ENCODE results near the gene SPINT4. TPM values are rescaled to one million over a fixed set of nuclear protein-coding genes. Genes with fewer than 3 reads are reported as not detected.
"Not testable (repeated sequence)": the region's sequence is repeated elsewhere in the genome, so short reads cannot be mapped to it uniquely, and the experiment has no call there.

The SPINT4 gene
- total and polyA plus RNA-seq, 2 experiments from 2014 or later = not detected

- Mint-ChIP-seq H3K4me3 (no peak overlapping the region), H3K27ac (no peak overlapping the region), H3K36me3 (ENCODE audit: low read depth) (peaks cover 38% of the 10 kb centered on the region), H3K27me3 (ENCODE audit: insufficient read depth, low read depth, poor library complexity) (peaks cover 11% of the 10 kb centered on the region), H3K9me3 (peaks cover 30% of the 10 kb centered on the region), H3K4me1 (no peaks in the 10 kb centered on the region)
- Histone ChIP-seq H3K4me3 (no peak overlapping the region), H4K20me1 (replicated peaks; ENCODE audit: insufficient read depth) (no peaks in the 10 kb centered on the region), H3K4me1 (ENCODE audit: insufficient read depth) (no peaks in the 10 kb centered on the region), H3K79me2 (replicated peaks; ENCODE audit: insufficient read depth) (no peaks in the 10 kb centered on the region), H3K4me2 (no peak overlapping the region), H2AFZ (no peak overlapping the region), H3F3A (replicated peaks; ENCODE audit: low read depth) (no peaks in the 10 kb centered on the region), H3K27ac (ENCODE audit: low read depth) (no peak overlapping the region), H3K36me3 (ENCODE audit: insufficient read depth) (peaks cover 4% of the 10 kb centered on the region; the same call in 1 of the 2 replicates), H3K27me3 (ENCODE audit: insufficient read depth) (no peaks in the 10 kb centered on the region), H3K9me2 (ENCODE audit: insufficient read depth) (peaks cover 5% of the 10 kb centered on the region; the same call in 1 of the 2 replicates)
- no peak for ATAC-seq
- TF ChIP-seq CTCF (conservative IDR thresholded peaks at IDR 0.05; ENCODE audit: low read depth in 2 of 2) (peak in 1 of 2 experiments; percentile 25; a peak in 1 of 4 replicates), ZNF331 (CRISPR knock-in tag; IDR thresholded peaks at IDR 0.05; ENCODE audit: low read depth) (no peak), POLR2AphosphoS5 (IDR thresholded peaks at IDR 0.05; ENCODE audit: low read depth) (no peak), JUNB (IDR thresholded peaks at IDR 0.05; ENCODE audit: unreplicated experiment) (no peak)
- DNase-seq (ENCODE audit: low spot score) = no peak
These were observed 35.9 kb downstream of the SPINT4 start for GRCh38 chr20:45758096-45758495.

GRCh38 chr20:45759921-45760320 is 37.8 kb downstream of the SPINT4 start:
- H3K4me1 Mint-ChIP-seq; H3K27ac Mint-ChIP-seq; H3K4me2 ChIP-seq; H2AFZ ChIP-seq; H3K9me2 ChIP-seq (ENCODE audit: insufficient read depth); H3K27me3 ChIP-seq (ENCODE audit: insufficient read depth); H3K4me3 ChIP-seq; H4K20me1 ChIP-seq (replicated peaks; ENCODE audit: insufficient read depth); DNase-seq (ENCODE audit: low spot score); H3K79me2 ChIP-seq (replicated peaks; ENCODE audit: insufficient read depth); H3K27ac ChIP-seq (ENCODE audit: low read depth); H3K4me3 Mint-ChIP-seq; H3K36me3 ChIP-seq (ENCODE audit: insufficient read depth); H3F3A ChIP-seq (replicated peaks; ENCODE audit: low read depth); ATAC-seq: not testable (repeated sequence)
- Mint-ChIP-seq H3K9me3 (peaks cover 22% of the 10 kb centered on the region), H3K27me3 (ENCODE audit: insufficient read depth, low read depth, poor library complexity) (peaks cover 11% of the 10 kb centered on the region), H3K36me3 (ENCODE audit: low read depth) (peaks cover 28% of the 10 kb centered on the region)
- peaks cover 10% of the 10 kb centered on the region for H3K4me1 ChIP-seq (ENCODE audit: insufficient read depth)

- H3K27ac Mint-ChIP-seq; H3K79me2 ChIP-seq (replicated peaks; ENCODE audit: insufficient read depth); H3K36me3 ChIP-seq (ENCODE audit: insufficient read depth); H3K4me3 Mint-ChIP-seq; H3K27ac ChIP-seq (ENCODE audit: low read depth); H2AFZ ChIP-seq; H4K20me1 ChIP-seq (replicated peaks; ENCODE audit: insufficient read depth); H3K9me3 Mint-ChIP-seq; DNase-seq (ENCODE audit: low spot score); H3K27me3 ChIP-seq (ENCODE audit: insufficient read depth); ATAC-seq; H3K9me2 ChIP-seq (ENCODE audit: insufficient read depth); H3K4me2 ChIP-seq; H3K4me3 ChIP-seq: not testable (repeated sequence)
- H3K36me3 Mint-ChIP-seq (ENCODE audit: low read depth) = peaks cover 11% of the 10 kb centered on the region
- Histone ChIP-seq H3F3A (replicated peaks; ENCODE audit: low read depth) (peaks cover 12% of the 10 kb centered on the region), H3K4me1 (ENCODE audit: insufficient read depth) (peaks cover 25% of the 10 kb centered on the region)
- peaks cover 15% of the 10 kb centered on the region; the same call in 2 of the 3 replicates for H3K4me1 Mint-ChIP-seq
- H3K27me3 Mint-ChIP-seq (ENCODE audit: insufficient read depth, low read depth, poor library complexity) = peaks cover 11% of the 10 kb centered on the region
These were observed 39.8 kb downstream of the SPINT4 start for GRCh38 chr20:45761966-45762365.
